Fibroblast of villous mesenchyme (primary cell): Measurements from ENCODE around the gene ZC3HAV1. TPM values are rescaled to one million over a fixed set of nuclear protein-coding genes. Genes with fewer than 3 reads are reported as not detected.

Source experiments
- DNase-seq: peaks from one replicate; pipeline ENCODE4 v3.0.0-alpha.2; 2010; ENCODE audit warnings: low read depth
- H3K4me3 ChIP-seq: 2 replicates; pipeline ENCODE4 v1.5.1; 2011; ENCODE audit warnings: low read depth, mild to moderate bottlenecking, low read length
- total RNA-seq: library from RNA; depleted of rRNA; stranded (reverse); fragments of >200 nt; gene quantifications from 2 replicates; pipeline ENCODE4 v1.2.3, GENCODE V29; 2012
- TF ChIP-seq, protein P1 (sequence below): IDR thresholded peaks from 2 replicates; pipeline ENCODE4 v1.5.1; 2012; ENCODE audit warnings: low read depth, mild to moderate bottlenecking, low read length; ENCODE audit not compliant: insufficient read depth

The ZC3HAV1 gene
- total RNA-seq, 1 donor, result 56.6 TPM

DNA sequence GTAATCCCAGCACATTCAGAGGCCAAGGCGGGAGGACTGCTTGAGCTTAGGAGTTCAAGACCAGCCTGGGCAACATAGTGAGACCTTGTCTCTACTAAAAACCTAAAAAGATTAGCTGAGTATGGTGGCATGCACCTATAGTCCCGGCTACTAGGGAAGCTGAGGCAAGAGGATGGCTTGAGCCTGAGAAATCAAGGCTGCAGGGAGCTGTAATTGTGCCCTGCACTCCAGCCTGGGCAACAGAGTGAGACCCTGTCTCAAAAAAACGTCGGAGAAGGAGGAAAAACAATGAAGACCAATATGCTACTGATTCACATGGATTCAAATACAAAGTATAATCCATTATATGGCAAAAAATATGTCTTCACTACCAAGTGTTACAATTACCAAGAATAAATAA is 87.2 kb downstream of the ZC3HAV1 start:
- TF ChIP-seq, protein P1, sequence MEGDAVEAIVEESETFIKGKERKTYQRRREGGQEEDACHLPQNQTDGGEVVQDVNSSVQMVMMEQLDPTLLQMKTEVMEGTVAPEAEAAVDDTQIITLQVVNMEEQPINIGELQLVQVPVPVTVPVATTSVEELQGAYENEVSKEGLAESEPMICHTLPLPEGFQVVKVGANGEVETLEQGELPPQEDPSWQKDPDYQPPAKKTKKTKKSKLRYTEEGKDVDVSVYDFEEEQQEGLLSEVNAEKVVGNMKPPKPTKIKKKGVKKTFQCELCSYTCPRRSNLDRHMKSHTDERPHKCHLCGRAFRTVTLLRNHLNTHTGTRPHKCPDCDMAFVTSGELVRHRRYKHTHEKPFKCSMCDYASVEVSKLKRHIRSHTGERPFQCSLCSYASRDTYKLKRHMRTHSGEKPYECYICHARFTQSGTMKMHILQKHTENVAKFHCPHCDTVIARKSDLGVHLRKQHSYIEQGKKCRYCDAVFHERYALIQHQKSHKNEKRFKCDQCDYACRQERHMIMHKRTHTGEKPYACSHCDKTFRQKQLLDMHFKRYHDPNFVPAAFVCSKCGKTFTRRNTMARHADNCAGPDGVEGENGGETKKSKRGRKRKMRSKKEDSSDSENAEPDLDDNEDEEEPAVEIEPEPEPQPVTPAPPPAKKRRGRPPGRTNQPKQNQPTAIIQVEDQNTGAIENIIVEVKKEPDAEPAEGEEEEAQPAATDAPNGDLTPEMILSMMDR, result no peak
- H3K4me3 ChIP-seq, result no peak overlapping the region
- no peak for DNase-seq

DNA sequence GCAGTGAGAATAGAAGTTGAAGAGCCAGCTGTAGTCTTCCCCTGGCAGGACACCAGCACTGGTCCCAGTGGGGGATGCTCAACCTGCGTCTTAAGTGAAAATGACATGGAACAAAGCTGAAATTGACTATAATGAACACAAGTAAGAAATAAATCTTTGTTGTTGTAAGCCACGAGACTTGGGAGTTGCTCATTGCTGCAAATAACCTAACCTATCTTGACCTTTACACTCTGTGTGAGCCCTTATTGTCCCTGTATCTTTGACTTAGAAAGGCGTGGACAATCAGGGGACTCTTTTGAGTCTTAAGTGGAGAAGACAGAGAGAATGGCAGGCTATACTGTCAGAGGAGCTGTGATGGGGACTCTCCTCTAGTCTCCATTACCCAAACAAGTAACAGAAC is 90.6 kb downstream of the ZC3HAV1 start:
- TF ChIP-seq, protein P1, result no peak
- no peak overlapping the region for H3K4me3 ChIP-seq
- no peak for DNase-seq

DNA sequence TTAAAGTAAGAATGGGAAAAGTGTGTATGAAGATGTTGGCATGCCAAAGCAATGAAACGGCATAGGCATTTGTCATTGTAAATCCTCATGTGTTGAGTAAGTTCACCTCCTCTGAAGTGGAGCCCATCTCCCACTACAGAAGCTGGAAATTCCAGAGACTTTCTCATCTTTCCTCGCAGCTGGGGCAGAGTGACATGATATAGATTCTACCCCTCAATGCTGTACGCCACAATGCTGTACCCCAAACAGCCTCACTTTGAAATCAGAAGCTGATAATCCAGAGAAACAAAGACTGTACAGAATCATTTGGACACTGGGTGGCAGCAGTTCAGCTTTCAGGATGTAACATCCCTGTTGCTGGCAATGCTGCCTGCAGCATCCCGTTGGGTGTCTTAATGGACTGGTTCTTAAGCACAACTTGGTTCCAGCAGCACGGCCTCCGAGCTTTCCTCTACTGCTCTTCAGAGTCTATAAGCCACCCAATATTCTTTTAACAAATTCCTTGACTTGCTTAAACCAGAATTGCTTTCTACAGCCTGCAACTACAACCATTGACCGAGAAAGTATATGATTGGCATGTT is 92.5 kb downstream of the ZC3HAV1 start:
- H3K4me3 ChIP-seq, result no peak overlapping the region
- TF ChIP-seq, protein P1, result peak; percentile 76
- peak; percentile 68 for DNase-seq

DNA sequence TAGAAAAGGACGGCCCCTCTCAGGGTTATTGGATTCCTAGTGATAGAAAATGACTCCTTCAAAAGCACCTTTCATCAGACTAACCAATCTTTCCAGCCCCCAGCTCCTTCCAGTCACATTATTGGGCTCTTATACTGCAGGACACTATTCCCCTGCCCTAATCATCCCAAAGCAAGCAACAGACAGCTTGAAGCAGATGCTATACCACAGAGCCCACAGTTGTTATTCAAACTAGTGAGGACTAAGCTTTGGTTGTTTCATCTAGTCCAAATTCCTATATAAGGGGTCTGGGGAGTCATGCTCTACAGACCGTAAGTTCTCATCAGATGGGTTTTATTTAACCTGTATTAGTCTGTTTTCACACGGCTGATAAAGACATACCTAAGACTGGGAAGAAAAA is 98.1 kb downstream of the ZC3HAV1 start:
- TF ChIP-seq, protein P1, result no peak
- no peak for DNase-seq
- H3K4me3 ChIP-seq, result no peak overlapping the region

DNA sequence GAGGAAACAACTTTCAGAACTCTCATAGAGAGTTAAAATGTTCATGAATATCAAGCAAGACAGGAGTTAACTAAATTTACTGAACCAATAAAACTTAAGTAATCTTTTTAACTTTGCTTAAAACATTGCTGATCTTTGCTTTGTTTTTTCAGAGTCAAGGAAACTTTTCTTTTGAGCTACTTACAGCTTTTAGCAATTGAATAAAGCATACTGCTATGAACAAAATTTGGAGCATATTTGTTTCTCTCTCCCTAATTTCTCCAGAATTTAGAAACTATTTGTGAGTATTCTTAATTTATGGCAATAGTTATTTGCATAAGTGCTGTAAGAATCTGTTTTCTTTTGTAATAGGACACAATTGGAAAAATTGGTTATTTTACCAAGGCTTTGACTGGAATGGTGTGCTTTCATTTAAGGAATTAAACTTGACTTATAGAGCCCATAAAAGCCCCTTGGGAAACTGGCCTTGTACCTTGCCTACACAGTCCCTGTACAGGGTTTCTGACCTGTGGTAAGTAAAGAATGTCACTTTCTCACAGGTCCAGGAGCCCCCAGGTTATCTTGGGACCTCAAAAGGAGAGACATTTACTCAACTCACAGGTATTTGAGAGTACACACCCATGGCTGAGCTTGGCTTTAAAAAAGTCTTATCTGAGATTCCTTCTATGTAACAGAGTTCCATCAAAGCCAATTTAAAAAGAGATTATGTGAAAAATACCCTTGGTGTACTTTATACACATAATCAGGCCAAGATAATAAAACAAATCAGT is 105.0 kb downstream of the ZC3HAV1 start:
- TF ChIP-seq, protein P1, result no peak
- DNase-seq, result no peak
- H3K4me3 ChIP-seq, result no peak overlapping the region

DNA sequence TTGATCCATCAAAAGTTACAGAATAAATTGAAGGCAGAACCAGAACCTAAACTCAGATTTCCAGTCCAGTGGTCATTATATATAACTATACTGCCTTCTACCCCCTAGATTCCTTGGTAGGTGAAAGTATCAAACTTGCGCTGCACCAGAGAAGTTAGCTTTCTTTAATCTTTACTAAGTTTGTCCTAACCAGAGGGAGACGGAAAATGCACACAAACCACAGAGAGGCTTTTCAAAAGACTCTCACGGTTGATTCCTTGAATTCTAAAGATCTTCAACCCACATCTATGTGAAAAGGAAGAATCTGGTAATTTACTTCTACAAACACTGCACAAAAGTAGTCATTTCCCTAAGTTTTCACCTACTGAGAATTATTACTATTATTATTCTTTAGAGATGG is 110.1 kb downstream of the ZC3HAV1 start:
- TF ChIP-seq, protein P1, result no peak

More for the DNA sequence above, 110.1 kb downstream of the ZC3HAV1 start:
- DNase-seq, result no peak
- H3K4me3 ChIP-seq, result no peak overlapping the region

Other genes with a start within 250 kb of the ZC3HAV1 start
- gene KIAA1549, start 128.3 kb downstream of the ZC3HAV1 start, total RNA-seq, result 1.6 and 2.6 TPM in 2 replicates
- gene ZC3HAV1L, start 73.7 kb downstream of the ZC3HAV1 start, total RNA-seq, result 13.9 and 21.2 TPM in 2 replicates
- 5.8 and 6.5 TPM in 2 replicates for gene UBN2, start 121.5 kb upstream of the ZC3HAV1 start, total RNA-seq
- gene FMC1, start 231.6 kb upstream of the ZC3HAV1 start, total RNA-seq, result 8.4 and 13.4 TPM in 2 replicates